ENCODE measurements around the gene PRM1.

Gene PRM1

DNA sequence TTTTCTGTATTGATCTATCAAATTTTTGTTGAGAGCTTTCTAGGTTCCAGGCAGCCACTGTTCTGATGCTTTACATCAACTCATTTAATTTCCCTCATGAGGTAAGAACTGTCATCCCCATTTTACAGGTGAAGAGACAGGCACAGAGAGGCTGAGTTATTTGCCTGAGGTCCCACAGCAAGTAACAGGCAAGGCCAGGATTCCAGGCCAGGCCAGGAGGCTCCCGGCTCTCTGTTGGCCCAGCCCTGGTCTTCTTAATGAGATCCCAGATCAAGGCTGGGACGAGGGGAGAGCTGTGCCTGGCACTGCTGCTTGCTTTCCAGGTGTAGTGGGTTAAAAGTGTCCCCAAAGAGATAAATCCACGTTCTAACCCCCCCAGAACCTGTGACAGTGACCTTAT lies 41.7 kb upstream of the PRM1 start:
- TF ChIP-seq, protein P1, sequence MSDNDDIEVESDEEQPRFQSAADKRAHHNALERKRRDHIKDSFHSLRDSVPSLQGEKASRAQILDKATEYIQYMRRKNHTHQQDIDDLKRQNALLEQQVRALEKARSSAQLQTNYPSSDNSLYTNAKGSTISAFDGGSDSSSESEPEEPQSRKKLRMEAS (IDR thresholded peaks at IDR 0.05; ENCODE audit: low read depth, low read length): no peak
- TF ChIP-seq, protein P2, sequence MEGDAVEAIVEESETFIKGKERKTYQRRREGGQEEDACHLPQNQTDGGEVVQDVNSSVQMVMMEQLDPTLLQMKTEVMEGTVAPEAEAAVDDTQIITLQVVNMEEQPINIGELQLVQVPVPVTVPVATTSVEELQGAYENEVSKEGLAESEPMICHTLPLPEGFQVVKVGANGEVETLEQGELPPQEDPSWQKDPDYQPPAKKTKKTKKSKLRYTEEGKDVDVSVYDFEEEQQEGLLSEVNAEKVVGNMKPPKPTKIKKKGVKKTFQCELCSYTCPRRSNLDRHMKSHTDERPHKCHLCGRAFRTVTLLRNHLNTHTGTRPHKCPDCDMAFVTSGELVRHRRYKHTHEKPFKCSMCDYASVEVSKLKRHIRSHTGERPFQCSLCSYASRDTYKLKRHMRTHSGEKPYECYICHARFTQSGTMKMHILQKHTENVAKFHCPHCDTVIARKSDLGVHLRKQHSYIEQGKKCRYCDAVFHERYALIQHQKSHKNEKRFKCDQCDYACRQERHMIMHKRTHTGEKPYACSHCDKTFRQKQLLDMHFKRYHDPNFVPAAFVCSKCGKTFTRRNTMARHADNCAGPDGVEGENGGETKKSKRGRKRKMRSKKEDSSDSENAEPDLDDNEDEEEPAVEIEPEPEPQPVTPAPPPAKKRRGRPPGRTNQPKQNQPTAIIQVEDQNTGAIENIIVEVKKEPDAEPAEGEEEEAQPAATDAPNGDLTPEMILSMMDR (IDR thresholded peaks at IDR 0.05; ENCODE audit: low read depth, low read length): no peak
- TF ChIP-seq POLR2A (IDR thresholded peaks at IDR 0.05; ENCODE audit: extremely low read depth, insufficient read length) (no peak), MYC (IDR thresholded peaks at IDR 0.05; ENCODE audit: low read depth, low read length) (no peak)
- no peak overlapping the region for H3K4me3 ChIP-seq (ENCODE audit: low read depth, low read length)
- DNase-seq (ENCODE audit: low read depth): no peak

DNA sequence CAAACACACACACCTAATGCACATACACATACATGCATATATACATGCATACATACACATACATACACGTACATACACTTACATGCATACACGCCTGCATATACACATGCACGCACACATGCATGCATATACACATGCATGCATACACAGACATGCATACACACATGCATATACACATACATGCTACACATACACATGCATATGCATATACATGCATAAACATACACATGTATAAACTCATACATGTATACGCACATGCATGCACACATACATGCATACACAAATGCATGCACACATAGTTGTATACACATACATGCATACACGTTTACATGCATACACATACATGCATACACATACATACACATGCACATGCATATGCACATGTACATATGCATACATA lies 40.5 kb upstream of the PRM1 start:
- no peak for DNase-seq (ENCODE audit: low read depth)
- H3K4me3 ChIP-seq (ENCODE audit: low read depth, low read length): no peak overlapping the region
- TF ChIP-seq, protein P1 (IDR thresholded peaks at IDR 0.05; ENCODE audit: low read depth, low read length): 0 out of 2 replicates have a peak, but pooled peaks have one; percentile 9
- TF ChIP-seq MYC (IDR thresholded peaks at IDR 0.05; ENCODE audit: low read depth, low read length): no peak

DNA sequence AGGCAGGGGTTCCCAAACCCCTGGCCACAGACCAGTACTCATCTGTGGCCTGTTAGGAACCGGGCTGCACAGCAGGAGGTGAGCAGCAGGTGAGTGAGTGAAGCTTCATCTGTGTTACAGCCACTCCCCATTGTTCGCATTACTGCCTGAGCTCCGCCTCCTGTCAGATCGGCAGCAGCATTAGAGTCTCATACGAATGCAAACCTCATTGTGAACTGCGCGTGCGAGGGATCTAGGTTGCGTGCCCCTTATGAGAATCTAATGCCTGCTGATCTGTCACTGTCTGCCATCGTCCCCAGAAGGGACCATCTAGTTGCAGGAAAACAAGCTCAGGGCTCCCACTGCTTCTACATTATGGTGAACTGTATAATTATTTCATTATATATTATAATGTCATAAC lies 39.0 kb upstream of the PRM1 start:
- H3K4me3 ChIP-seq (ENCODE audit: low read depth, low read length): no peak overlapping the region
- no peak for DNase-seq (ENCODE audit: low read depth)
- TF ChIP-seq, protein P1 (IDR thresholded peaks at IDR 0.05; ENCODE audit: low read depth, low read length): no peak
- TF ChIP-seq, protein P2 (IDR thresholded peaks at IDR 0.05; ENCODE audit: low read depth, low read length): no peak
- TF ChIP-seq MYC (IDR thresholded peaks at IDR 0.05; ENCODE audit: low read depth, low read length): no peak
- no peak for TF ChIP-seq POLR2A (IDR thresholded peaks at IDR 0.05; ENCODE audit: extremely low read depth, insufficient read length)

DNA sequence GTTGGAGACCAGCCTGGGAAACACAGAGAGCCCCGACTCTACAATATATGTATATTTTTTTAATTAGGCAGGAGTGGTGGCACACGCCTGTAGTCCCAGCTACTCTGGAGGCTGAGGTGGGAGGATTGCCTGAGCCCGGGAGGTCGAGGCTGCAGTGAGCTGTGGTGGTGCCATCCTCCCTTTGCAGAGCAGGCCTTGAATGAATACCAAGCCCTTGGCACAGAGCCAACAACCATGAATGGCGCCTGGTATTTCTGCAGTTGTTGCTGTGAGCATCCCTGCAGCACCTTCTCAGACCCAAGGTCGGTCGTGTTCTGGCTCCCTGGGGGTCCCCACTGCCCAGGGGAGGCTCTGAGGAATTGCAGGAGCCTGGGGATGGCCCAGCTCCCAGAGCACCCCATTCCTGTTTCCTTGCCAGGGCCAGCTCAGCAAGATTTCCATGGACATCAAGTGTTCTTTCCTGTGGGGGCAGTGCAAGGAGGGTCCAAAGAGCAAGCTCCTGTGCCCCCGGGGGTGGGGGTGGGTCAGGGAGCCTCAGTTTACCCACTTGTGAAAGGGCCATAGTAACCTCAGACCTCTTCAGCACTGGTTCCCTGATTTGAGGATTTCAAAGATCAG lies 38.5 kb upstream of the PRM1 start:
- no peak overlapping the region for H3K4me3 ChIP-seq (ENCODE audit: low read depth, low read length)
- TF ChIP-seq, protein P2 (IDR thresholded peaks at IDR 0.05; ENCODE audit: low read depth, low read length): no peak
- TF ChIP-seq POLR2A (IDR thresholded peaks at IDR 0.05; ENCODE audit: extremely low read depth, insufficient read length): no peak
- TF ChIP-seq, protein P1 (IDR thresholded peaks at IDR 0.05; ENCODE audit: low read depth, low read length): no peak
- no peak for TF ChIP-seq MYC (IDR thresholded peaks at IDR 0.05; ENCODE audit: low read depth, low read length)
- DNase-seq (ENCODE audit: low read depth): no peak

DNA sequence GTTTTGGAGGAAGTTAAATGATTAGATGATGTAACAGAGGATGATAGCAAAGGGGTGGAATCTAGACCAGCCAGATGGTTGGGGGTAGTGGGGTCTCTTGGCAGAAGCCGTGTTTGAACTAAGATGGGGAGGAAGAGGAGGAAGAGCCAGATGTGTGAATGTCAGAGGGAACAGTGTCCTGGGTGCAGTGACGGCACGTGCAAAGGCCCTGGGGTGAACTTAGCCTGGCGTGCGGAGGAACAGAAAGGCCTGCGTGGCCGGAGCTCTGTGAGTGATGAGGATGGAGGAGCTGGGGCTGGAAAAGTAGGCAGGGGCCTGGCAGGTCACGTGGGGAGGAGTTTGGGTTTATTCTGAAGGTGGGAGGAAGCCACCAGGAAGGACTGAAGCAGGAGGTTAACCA lies 37.7 kb upstream of the PRM1 start:
- no peak for DNase-seq (ENCODE audit: low read depth)
- no peak overlapping the region for H3K4me3 ChIP-seq (ENCODE audit: low read depth, low read length)
- no peak for TF ChIP-seq POLR2A (IDR thresholded peaks at IDR 0.05; ENCODE audit: extremely low read depth, insufficient read length)
- TF ChIP-seq, protein P1 (IDR thresholded peaks at IDR 0.05; ENCODE audit: low read depth, low read length): no peak
- no peak for TF ChIP-seq MYC (IDR thresholded peaks at IDR 0.05; ENCODE audit: low read depth, low read length)
- TF ChIP-seq, protein P2 (IDR thresholded peaks at IDR 0.05; ENCODE audit: low read depth, low read length): no peak

DNA sequence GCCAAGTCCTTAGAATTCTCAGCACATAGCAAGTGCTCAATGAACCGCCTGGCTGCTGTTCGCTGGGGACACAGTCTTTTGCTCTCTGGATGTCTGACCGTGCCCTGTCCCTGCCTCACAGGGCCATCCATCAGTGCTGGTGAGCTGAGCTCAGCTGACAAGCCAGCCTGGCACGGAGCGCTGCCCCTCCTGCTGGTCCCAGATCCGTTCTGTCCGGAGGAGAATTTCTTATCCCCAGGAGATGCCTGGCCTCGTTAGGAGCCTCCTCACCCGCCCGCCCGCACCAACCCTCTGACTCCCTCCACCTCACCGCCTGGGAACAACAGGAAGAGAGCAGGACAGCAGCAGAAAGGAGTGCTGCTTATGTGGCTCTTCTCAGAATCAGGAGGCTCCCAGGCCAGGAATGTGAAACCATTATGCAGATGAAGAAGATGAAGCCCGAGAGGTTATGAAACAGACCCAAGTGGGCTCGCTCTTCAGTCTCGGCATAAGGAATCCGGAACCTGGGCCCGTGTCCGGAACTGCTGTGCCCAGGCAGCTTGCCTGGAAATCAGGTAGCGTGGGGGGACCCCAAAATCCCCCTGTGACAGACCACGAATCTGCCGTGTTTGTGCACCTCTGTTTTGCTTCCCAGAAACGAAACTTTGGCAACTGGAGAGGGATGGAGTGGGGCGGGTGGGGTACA lies 35.3 kb upstream of the PRM1 start:
- no peak overlapping the region for H3K4me3 ChIP-seq (ENCODE audit: low read depth, low read length)
- TF ChIP-seq, protein P2 (IDR thresholded peaks at IDR 0.05; ENCODE audit: low read depth, low read length): no peak
- TF ChIP-seq MYC (IDR thresholded peaks at IDR 0.05; ENCODE audit: low read depth, low read length) (no peak), POLR2A (IDR thresholded peaks at IDR 0.05; ENCODE audit: extremely low read depth, insufficient read length) (no peak)
- TF ChIP-seq, protein P1 (IDR thresholded peaks at IDR 0.05; ENCODE audit: low read depth, low read length): no peak

More for the DNA sequence above, 35.3 kb upstream of the PRM1 start:
- DNase-seq (ENCODE audit: low read depth): no peak
